B cell (primary cell): ENCODE measurements around the gene WNK1. TPM values are rescaled to one million over a fixed set of nuclear protein-coding genes. Genes with fewer than 3 reads are reported as not detected.

ENCODE experiments used
- ATAC-seq: fragments of 200-7000 bp; cut with Tn5 transposase; one replicate; pipeline ENCODE4 v1.10.0; 2021; ENCODE audit warnings: low read depth, mild to moderate bottlenecking, moderate number of reproducible peaks, moderate library complexity
- CTCF ChIA-PET: fragments of 350-600 bp; sonication (Branson Sonifier 250); formaldehyde crosslinking; loops from one replicate; lab custom pipeline; 2021; ENCODE audit warnings: antibody characterized with exemption, inconsistent platforms; lab: Charles Lee
- POLR2A ChIA-PET: fragments of 350-600 bp; sonication (Branson Sonifier 250); formaldehyde crosslinking; loops from one replicate; lab custom pipeline; 2021; ENCODE audit warnings: antibody characterized with exemption; lab: Charles Lee
- DNase-seq: peaks from one replicate; pipeline ENCODE4 v3.0.0; 2013
- H2AFZ ChIP-seq: 2 replicates; pipeline ENCODE4 v1.6.1; 2012; ENCODE audit warnings: mild to moderate bottlenecking, low read depth, low read length; ENCODE audit not compliant: insufficient read depth, poor library complexity, severe bottlenecking
- H3K27ac ChIP-seq, 2 donors: 1 replicate in 1 of 2; 2 replicates in 1 of 2; pipeline ENCODE4 v1.5.1; 2012 to 2013; ENCODE audit warnings: low read length in 2 of 2, mild to moderate bottlenecking in 2 of 2, moderate library complexity in 1 of 2
- H3K27me3 ChIP-seq, 4 experiments: fragments of 200-600 bp in 1 of 4; sonication (generic) in 1 of 4; replicated peaks in 1 of 4; 1 replicate in 2 of 4; 2 replicates in 2 of 4; pipeline versions ENCODE4 v1.6.1 to v1.7.0; 2013 to 2016; ENCODE audit warnings: low read length in 3 of 4, mild to moderate bottlenecking in 2 of 4, mixed read lengths in 1 of 4, moderate library complexity in 1 of 4; ENCODE audit not compliant: insufficient read depth in 4 of 4, control insufficient read depth in 3 of 4; ENCODE audit errors: control extremely low read depth in 1 of 4
- H3K36me3 ChIP-seq, 2 experiments: replicated peaks in 1 of 2; 1 replicate in 1 of 2; 2 replicates in 1 of 2; pipeline versions ENCODE4 v1.6.1 to v1.7.1; 2013; ENCODE audit warnings: low read length in 1 of 2; ENCODE audit not compliant: insufficient read depth in 2 of 2, control insufficient read depth in 1 of 2; ENCODE audit errors: control extremely low read depth in 1 of 2, extremely low read depth in 1 of 2
- H3K4me1 ChIP-seq, 2 donors: fragments of 200-600 bp in 1 of 2; sonication (generic) in 1 of 2; 1 replicate in 1 of 2; 2 replicates in 1 of 2; pipeline versions ENCODE4 v1.5.1 to v1.6.1; 2013 to 2017; ENCODE audit warnings: low read length in 2 of 2; ENCODE audit not compliant: control insufficient read depth in 2 of 2, insufficient read depth in 2 of 2
- H3K4me2 ChIP-seq: replicated peaks from 2 replicates; pipeline ENCODE3; 2012; ENCODE audit warnings: mild to moderate bottlenecking, low read depth, low read length; ENCODE audit not compliant: poor library complexity, severe bottlenecking
- H3K4me3 ChIP-seq, 5 experiments: fragments of 200-600 bp in 1 of 5; sonication (generic) in 1 of 5; 1 replicate in 3 of 5; 2 replicates in 2 of 5; pipeline versions ENCODE4 v1.5.1 to v1.7.0; 2011 to 2016; ENCODE audit warnings: low read length in 4 of 5, mild to moderate bottlenecking in 4 of 5, low read depth in 2 of 5, control low read depth in 1 of 5, moderate library complexity in 1 of 5; ENCODE audit not compliant: insufficient read depth in 1 of 5; ENCODE audit errors: control extremely low read depth in 1 of 5, extremely low read depth in 1 of 5
- H3K79me2 ChIP-seq: fragments of 200-600 bp; sonication (generic); one replicate; pipeline ENCODE4 v1.6.0; 2016; ENCODE audit warnings: low read length; ENCODE audit not compliant: control insufficient read depth, insufficient read depth
- H3K9ac ChIP-seq: fragments of 200-600 bp; sonication (generic); 2 replicates; pipeline ENCODE4 v1.6.1; 2017; ENCODE audit warnings: mild to moderate bottlenecking, low read length, moderate library complexity
- H3K9me3 ChIP-seq, 3 donors: one replicate each; pipeline versions ENCODE4 v1.6.1 to v1.7.1; 2013; ENCODE audit warnings: low read length in 2 of 3; ENCODE audit not compliant: control insufficient read depth in 2 of 3, insufficient read depth in 1 of 3; ENCODE audit errors: control extremely low read depth in 1 of 3
- H4K20me1 ChIP-seq: 2 replicates; pipeline ENCODE4 v1.6.0; 2012; ENCODE audit warnings: mild to moderate bottlenecking, low read length; ENCODE audit not compliant: insufficient read depth, control insufficient read depth, poor library complexity, severe bottlenecking
- H3K27ac Mint-ChIP-seq: one replicate; pipeline ENCODE4 v1.8.0; 2021; ENCODE audit warnings: mixed read lengths
- H3K27me3 Mint-ChIP-seq: one replicate; pipeline ENCODE4 v1.8.0; 2021; ENCODE audit warnings: mixed read lengths
- H3K4me1 Mint-ChIP-seq: one replicate; pipeline ENCODE4 v1.8.0; 2021; ENCODE audit warnings: mixed read lengths
- H3K4me3 Mint-ChIP-seq: one replicate; pipeline ENCODE4 v1.8.0; 2021; ENCODE audit warnings: mixed read lengths
- H3K9me3 Mint-ChIP-seq: one replicate; pipeline ENCODE4 v1.8.0; 2022; ENCODE audit warnings: mixed read lengths; ENCODE audit not compliant: insufficient read depth
- EZH2 ChIP-seq: IDR thresholded peaks from 2 replicates; pipeline ENCODE4 v1.6.1; 2012; ENCODE audit warnings: borderline replicate concordance, low read depth, mild to moderate bottlenecking, moderate library complexity, low read length; ENCODE audit not compliant: insufficient read depth, poor library complexity, severe bottlenecking
- WGBS: methylation state at CpG from one replicate; pipeline ENCODE4 v1.1.5; 2013; ENCODE audit warnings: missing lambda C conversion rate; ENCODE audit not compliant: insufficient coverage; 5-methylcytosine and 5-hydroxymethylcytosine counted together
- intact Hi-C: fragments of 100-400 bp; cut with micrococcal nuclease; formaldehyde crosslinking; loops from one replicate; pipeline ENCODE4 v1.10.0; 2022
- polyA plus RNA-seq: library from polyadenylated mRNA; depleted of rRNA; stranded (reverse); fragments of >200 nt; gene quantifications from 2 replicates; pipeline ENCODE4 v1.2.3, GENCODE V29; 2012
- total RNA-seq, 2 donors: library from RNA; stranded (reverse); fragments of 120-200 nt in 1 of 2; gene quantifications; 1 replicate in 1 of 2; 2 replicates in 1 of 2; pipeline versions ENCODE4 v1.2.3 to v1.2.4, GENCODE V29; 2013 to 2022
- TF ChIP-seq, protein P1 (sequence below): fragments of 200-600 bp; IDR thresholded peaks from one replicate; pipeline ENCODE4 v1.8.0; 2022; ENCODE audit warnings: antibody characterized with exemption, mild to moderate bottlenecking

Gene WNK1
- total and polyA plus RNA-seq, 2 donors (not counting 1 experiment from before 2014, with no cell fraction given) = 43.9 to 188 TPM

DNA sequence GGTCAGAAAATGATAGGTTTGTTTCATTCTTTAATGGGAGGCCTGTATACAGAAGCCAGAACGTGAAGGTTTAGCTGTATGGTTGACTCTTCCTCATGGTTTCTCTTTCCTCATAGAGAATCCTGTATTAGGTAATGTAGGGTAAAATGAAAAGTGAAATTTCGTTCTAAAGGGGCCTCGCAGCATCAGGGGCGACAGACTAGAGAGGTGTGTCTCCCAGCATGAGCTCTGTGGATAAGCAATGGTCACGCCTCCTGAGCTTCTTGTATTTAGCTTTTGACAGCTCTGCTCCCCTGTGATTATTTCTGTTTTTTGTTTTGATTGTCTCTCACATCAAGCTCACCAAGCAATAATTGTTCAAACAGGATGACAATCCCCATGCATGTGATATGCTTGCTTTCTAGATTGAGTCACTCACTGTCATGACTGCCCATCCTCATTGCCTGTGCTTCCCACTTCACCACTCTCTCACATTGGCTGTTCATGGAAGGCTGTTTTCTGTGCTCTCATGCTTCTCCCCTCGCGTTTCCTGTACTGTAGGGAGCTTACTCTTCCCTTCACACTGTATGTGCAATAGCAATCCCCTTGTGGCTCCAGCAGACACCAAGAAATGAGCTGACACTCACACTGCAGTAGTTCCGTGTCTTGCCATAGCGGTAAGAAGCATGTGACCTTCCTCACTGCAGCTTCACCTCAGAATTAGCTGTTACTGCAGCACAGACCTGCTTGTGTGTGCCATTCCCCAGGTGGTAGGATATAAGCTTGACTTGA, 153.1 kb downstream of the WNK1 start:
- POLR2A ChIA-PET = no interaction called here

More for the DNA sequence above, 153.1 kb downstream of the WNK1 start:
- Histone ChIP-seq H3K79me2 (no peaks in the 10 kb centered on the region), H3K27me3 (no peaks in the 10 kb centered on the region), H3K36me3 (peaks cover 1 to 93% of the 10 kb centered on the region in 2 experiments), H3K9me3 (no peaks in the 10 kb centered on the region), H3K9ac (no peak overlapping the region), H3K27ac (peak overlapping the region in 1 of 2 donors; percentile 25), H3K4me3 (no peak overlapping the region), H3K4me1 (peaks cover 0 to 8% of the 10 kb centered on the region in 2 donors), H3K4me2 (no peak overlapping the region), H2AFZ (no peak overlapping the region), H4K20me1 (peaks cover 5% of the 10 kb centered on the region)
- TF ChIP-seq, protein P1, sequence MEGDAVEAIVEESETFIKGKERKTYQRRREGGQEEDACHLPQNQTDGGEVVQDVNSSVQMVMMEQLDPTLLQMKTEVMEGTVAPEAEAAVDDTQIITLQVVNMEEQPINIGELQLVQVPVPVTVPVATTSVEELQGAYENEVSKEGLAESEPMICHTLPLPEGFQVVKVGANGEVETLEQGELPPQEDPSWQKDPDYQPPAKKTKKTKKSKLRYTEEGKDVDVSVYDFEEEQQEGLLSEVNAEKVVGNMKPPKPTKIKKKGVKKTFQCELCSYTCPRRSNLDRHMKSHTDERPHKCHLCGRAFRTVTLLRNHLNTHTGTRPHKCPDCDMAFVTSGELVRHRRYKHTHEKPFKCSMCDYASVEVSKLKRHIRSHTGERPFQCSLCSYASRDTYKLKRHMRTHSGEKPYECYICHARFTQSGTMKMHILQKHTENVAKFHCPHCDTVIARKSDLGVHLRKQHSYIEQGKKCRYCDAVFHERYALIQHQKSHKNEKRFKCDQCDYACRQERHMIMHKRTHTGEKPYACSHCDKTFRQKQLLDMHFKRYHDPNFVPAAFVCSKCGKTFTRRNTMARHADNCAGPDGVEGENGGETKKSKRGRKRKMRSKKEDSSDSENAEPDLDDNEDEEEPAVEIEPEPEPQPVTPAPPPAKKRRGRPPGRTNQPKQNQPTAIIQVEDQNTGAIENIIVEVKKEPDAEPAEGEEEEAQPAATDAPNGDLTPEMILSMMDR = no peak
- TF ChIP-seq EZH2 = no peak
- no peaks in the 10 kb centered on the region for H3K9me3 Mint-ChIP-seq
- CTCF ChIA-PET = interaction anchor here (1.0 to 2.3 kb wide), 3 partner anchors 90 to 336 kb away, joined by 3 to 5 read pairs (median 3); no protein-coding TSS in a partner anchor
- no peak overlapping the region for H3K4me3 Mint-ChIP-seq
- whole genome bisulfite sequencing = 75% methylated on average over 7 of the region's 9 CpGs
- intact Hi-C loops = no loop called here
- H3K27ac Mint-ChIP-seq = peak overlapping the region; percentile 34
- DNase-seq (peak; percentile 19), ATAC-seq (no peak)
- no peaks in the 10 kb centered on the region for H3K27me3 Mint-ChIP-seq
- H3K4me1 Mint-ChIP-seq = peaks cover 16% of the 10 kb centered on the region
